OCI-LY7 (cell line): ENCODE measurements around the gene COQ9. TPM values are rescaled to one million over a fixed set of nuclear protein-coding genes. Genes with fewer than 3 reads are reported as not detected.
"Not testable (repeated sequence)": the region's sequence is repeated elsewhere in the genome, so short reads cannot be mapped to it uniquely, and the experiment has no call there.

ENCODE experiments used
- Bru-seq: library from RNA; stranded (reverse); fragments of 400-500 nt; gene quantifications from one replicate; lab custom pipeline; 2021; lab: Mats Ljungman, UMichigan
- BruChase-seq, 2 experiments: library from RNA; stranded (reverse); fragments of 400-500 nt; gene quantifications; one replicate each; lab custom pipeline; 2021; lab: Mats Ljungman, UMichigan
- BruUV-seq: library from RNA; stranded (reverse); fragments of 400-500 nt; replicated peaks from 2 replicates; lab custom pipeline; 2021; lab: Mats Ljungman, UMichigan
- CTCF ChIA-PET: fragments of 300-600 bp; sonication (Branson Sonifier 250); formaldehyde crosslinking; loops from one replicate; lab custom pipeline; 2022; ENCODE audit warnings: antibody characterized with exemption; ENCODE audit not compliant: unreplicated experiment; lab: Charles Lee
- POLR2A ChIA-PET: fragments of 300-600 bp; sonication (Branson Sonifier 250); formaldehyde crosslinking; loops from one replicate; lab custom pipeline; 2022; ENCODE audit warnings: antibody characterized with exemption; lab: Charles Lee
- DNase-seq: peaks from one replicate; pipeline ENCODE4 v3.0.0-alpha.2; 2015; ENCODE audit warnings: low spot score
- H2AFZ ChIP-seq: fragments of 200-600 bp; sonication (generic), shearing (Covaris generic); 2 replicates; pipeline ENCODE4 v1.6.1; 2014; ENCODE audit warnings: mild to moderate bottlenecking, antibody characterized with exemption, low read length, moderate library complexity
- H3K27ac ChIP-seq: fragments of 200-600 bp; sonication (generic); 2 replicates; pipeline ENCODE4 v1.5.1; 2014; ENCODE audit warnings: mixed run types, low read depth, mild to moderate bottlenecking, moderate library complexity, low read length, inconsistent platforms; ENCODE audit not compliant: poor library complexity, severe bottlenecking
- H3K36me3 ChIP-seq: fragments of 200-600 bp; sonication (generic); 2 replicates; pipeline ENCODE4 v1.6.1; 2014; ENCODE audit warnings: mild to moderate bottlenecking, antibody characterized with exemption, low read length, moderate library complexity, mixed read lengths; ENCODE audit not compliant: insufficient read depth
- H3K4me1 ChIP-seq: fragments of 200-600 bp; sonication (generic); 2 replicates; pipeline ENCODE4 v1.5.1; 2014; ENCODE audit warnings: mild to moderate bottlenecking, low read length; ENCODE audit not compliant: insufficient read depth, poor library complexity, severe bottlenecking
- H3K4me2 ChIP-seq: fragments of 200-600 bp; sonication (generic); 2 replicates; pipeline ENCODE4 v1.6.1; 2014; ENCODE audit warnings: mild to moderate bottlenecking, low read length
- H3K4me3 ChIP-seq: fragments of 200-600 bp; sonication (generic); 2 replicates; pipeline ENCODE4 v1.5.1; 2014; ENCODE audit warnings: mild to moderate bottlenecking, low read depth, low read length; ENCODE audit not compliant: poor library complexity, severe bottlenecking
- H3K79me2 ChIP-seq: fragments of 200-600 bp; sonication (generic); 2 replicates; pipeline ENCODE4 v1.6.1; 2016; ENCODE audit warnings: low read depth, mild to moderate bottlenecking, low read length, moderate library complexity, mixed read lengths; ENCODE audit not compliant: insufficient read depth
- H3K9me2 ChIP-seq: fragments of 200-600 bp; sonication (generic); 2 replicates; pipeline ENCODE4 v1.6.1; 2016; ENCODE audit warnings: mild to moderate bottlenecking, low read length, mixed read lengths; ENCODE audit not compliant: insufficient read depth
- H3K9me3 ChIP-seq: fragments of 200-600 bp; sonication (generic); 2 replicates; pipeline ENCODE4 v1.6.1; 2014; ENCODE audit warnings: mild to moderate bottlenecking, mixed run types, low read length, mixed read lengths
- H4K20me1 ChIP-seq: fragments of 200-600 bp; sonication (generic); 2 replicates; pipeline ENCODE4 v1.6.1; 2014; ENCODE audit warnings: mild to moderate bottlenecking, antibody characterized with exemption, low read length, moderate library complexity, mixed read lengths; ENCODE audit not compliant: insufficient read depth
- EZH2phosphoT487 ChIP-seq: fragments of 200-600 bp; sonication (generic); IDR thresholded peaks from 2 replicates; pipeline ENCODE4 v1.6.1; 2018; ENCODE audit warnings: low read depth, borderline replicate concordance, mild to moderate bottlenecking, mixed run types, antibody characterized with exemption, low read length, moderate library complexity, mixed read lengths
- intact Hi-C: fragments of 100-400 bp; cut with micrococcal nuclease; formaldehyde crosslinking; loops from one replicate; pipeline ENCODE4 v1.10.0; 2022; ENCODE audit not compliant: unreplicated experiment
- long read RNA-seq: library from polyadenylated mRNA; stranded (forward); transcript quantifications from one replicate; pipeline ENCODE4 v2.0.0, GENCODE V29; 2022
- total RNA-seq, 2 experiments: library from RNA; depleted of rRNA in 1 of 2; stranded (reverse); fragments of >200 nt in 1 of 2; shearing (Covaris generic) in 1 of 2; gene quantifications; 2 replicates each; pipeline ENCODE4 v1.2.3, GENCODE V29; 2014 to 2022
- TF ChIP-seq, protein P1 (sequence below): fragments of 200-600 bp; sonication (generic); conservative IDR thresholded peaks from 2 replicates; pipeline ENCODE4 v1.5.1; 2014; ENCODE audit warnings: mild to moderate bottlenecking, antibody characterized with exemption, low read length, moderate library complexity, mixed read lengths

COQ9 gene
- 30.5 and 31.3 TPM in 2 replicates for total RNA-seq (2014; rRNA removed; shearing (Covaris generic))
- 43.9 and 45.2 TPM in 2 replicates for total RNA-seq (2022)
- Bru-seq, nascent RNA: percentile 61 among the genes with signal in this experiment
- BruChase-seq, experiment 1, labeled RNA remaining after a 6-hour chase: percentile 67 among the genes with signal in this experiment
- percentile 66 among the genes with signal in this experiment for BruChase-seq, experiment 2, labeled RNA remaining after a 2-hour chase
- long read RNA-seq, transcript COQ9-201 (9 exons, 1,677 nt): major isoform, 79 of 105 reads
- long read RNA-seq, partial matches to known transcripts: 7 of 105 reads
- long read RNA-seq, other reads (novel, unspliced or antisense): 17 of 105 reads

GRCh38 chr16:57447186-57447962, at the start of gene COQ9, which contains the start of gene CIAPIN1:
Gene COQ9, plus strand, starts transcription at chr16:57447479. Its CDS starts 27 bp downstream, at chr16:57447506.
Gene CIAPIN1, minus strand, starts transcription at chr16:57447385. Its CDS starts 6,457 bp downstream, at chr16:57440928.
- Histone ChIP-seq H3K4me1 (peaks cover 17% of the 10 kb centered on the region), H4K20me1 (no peaks in the 10 kb centered on the region), H3K4me2 (peak within 1 kb of the TSS; percentile 98), H3K9me2 (no peaks in the 10 kb centered on the region), H3K79me2 (peaks cover 30% of the 10 kb centered on the region), H3K36me3 (peaks cover 18% of the 10 kb centered on the region), H3K4me3 (peak within 1 kb of the TSS; percentile 96), H3K27ac (peak within 1 kb of the TSS; percentile 51), H3K9me3 (no peaks in the 10 kb centered on the region), H2AFZ (peak within 1 kb of the TSS; percentile 79)
- no TSS peak for BruUV-seq
- POLR2A ChIA-PET: interaction anchor here (0.7 to 1.6 kb wide), 6 partner anchors 10 to 340 kb away, joined by 3 to 9 read pairs (median 3); partner anchors contain the start of gene POLR2C
- intact Hi-C loops: loop anchor here (1.0 to 2.0 kb wide), 2 partner anchors 147 to 287 kb away; partner anchors contain the start of gene KATNB1
- TF ChIP-seq, protein P1, sequence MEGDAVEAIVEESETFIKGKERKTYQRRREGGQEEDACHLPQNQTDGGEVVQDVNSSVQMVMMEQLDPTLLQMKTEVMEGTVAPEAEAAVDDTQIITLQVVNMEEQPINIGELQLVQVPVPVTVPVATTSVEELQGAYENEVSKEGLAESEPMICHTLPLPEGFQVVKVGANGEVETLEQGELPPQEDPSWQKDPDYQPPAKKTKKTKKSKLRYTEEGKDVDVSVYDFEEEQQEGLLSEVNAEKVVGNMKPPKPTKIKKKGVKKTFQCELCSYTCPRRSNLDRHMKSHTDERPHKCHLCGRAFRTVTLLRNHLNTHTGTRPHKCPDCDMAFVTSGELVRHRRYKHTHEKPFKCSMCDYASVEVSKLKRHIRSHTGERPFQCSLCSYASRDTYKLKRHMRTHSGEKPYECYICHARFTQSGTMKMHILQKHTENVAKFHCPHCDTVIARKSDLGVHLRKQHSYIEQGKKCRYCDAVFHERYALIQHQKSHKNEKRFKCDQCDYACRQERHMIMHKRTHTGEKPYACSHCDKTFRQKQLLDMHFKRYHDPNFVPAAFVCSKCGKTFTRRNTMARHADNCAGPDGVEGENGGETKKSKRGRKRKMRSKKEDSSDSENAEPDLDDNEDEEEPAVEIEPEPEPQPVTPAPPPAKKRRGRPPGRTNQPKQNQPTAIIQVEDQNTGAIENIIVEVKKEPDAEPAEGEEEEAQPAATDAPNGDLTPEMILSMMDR: no peak
- no peak for TF ChIP-seq EZH2phosphoT487
- peak; percentile 97 for DNase-seq
- CTCF ChIA-PET: interaction anchor here (1.5 to 1.6 kb wide), 2 partner anchors 15 to 31 kb away, joined by 4 to 7 read pairs; partner anchors contain the start of gene POLR2C

DNA sequence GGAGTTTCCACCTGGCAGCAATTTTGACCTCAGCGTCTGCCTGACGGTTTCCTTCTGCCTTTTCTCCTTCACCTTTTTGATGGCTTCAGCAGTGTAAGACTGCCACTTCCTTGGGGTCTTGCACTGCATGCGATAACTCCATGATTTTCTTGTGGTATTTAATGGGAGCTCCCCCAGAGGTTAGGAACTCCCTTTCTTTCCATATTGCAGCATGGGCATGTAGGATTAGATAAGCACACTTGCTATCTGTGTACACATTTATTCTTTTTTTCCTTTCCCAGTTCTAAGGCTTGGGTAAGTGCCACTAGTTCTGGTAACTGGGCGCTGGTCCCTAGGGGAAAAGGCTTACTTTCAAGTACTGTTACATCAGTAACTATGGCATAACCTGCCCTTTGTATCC, 49.8 kb upstream of the COQ9 start:
- H3K4me2 ChIP-seq, H3K9me3 ChIP-seq, H2AFZ ChIP-seq, H3K9me2 ChIP-seq, H3K79me2 ChIP-seq, H3K4me3 ChIP-seq, intact Hi-C loops, H3K4me1 ChIP-seq, H4K20me1 ChIP-seq, BruUV-seq, H3K27ac ChIP-seq, H3K36me3 ChIP-seq, DNase-seq: not testable (repeated sequence)
- CTCF ChIA-PET: interaction anchor here (1.0 kb wide), 1 partner anchor 17 kb away, joined by 3 read pairs; no protein-coding TSS in a partner anchor
- POLR2A ChIA-PET: interaction anchor here (1.5 kb wide), 1 partner anchor 16 kb away, joined by 3 read pairs; no protein-coding TSS in a partner anchor

GRCh38 chr16:57401943-57402640, 45.2 kb upstream of the COQ9 start:
- DNase-seq: no peak
- no peak overlapping the region for H3K4me3 ChIP-seq
- ChIA-PET CTCF (no interaction called here), POLR2A (interaction anchor here (0.7 kb wide), 1 partner anchor 251 kb away, joined by 3 read pairs; no protein-coding TSS in a partner anchor)
- no peaks in the 10 kb centered on the region for H4K20me1 ChIP-seq
- no peaks in the 10 kb centered on the region for H3K4me1 ChIP-seq
- no peak overlapping the region for H3K27ac ChIP-seq
- no peak for TF ChIP-seq EZH2phosphoT487
- TF ChIP-seq, protein P1: no peak
- no peaks in the 10 kb centered on the region for H3K36me3 ChIP-seq
- no peak overlapping the region for H3K4me2 ChIP-seq
- no peak overlapping the region for H2AFZ ChIP-seq
- no TSS peak for BruUV-seq
- intact Hi-C loops: no loop called here
- no peaks in the 10 kb centered on the region for H3K9me2 ChIP-seq
- no peaks in the 10 kb centered on the region for H3K9me3 ChIP-seq
- H3K79me2 ChIP-seq: no peaks in the 10 kb centered on the region
